Mucosa of descending colon (tissue), 3 donors: ENCODE data around the gene OR51F2. TPM values are rescaled to one million over a fixed set of nuclear protein-coding genes. Genes with fewer than 3 reads are reported as not detected.

Experiments
- ATAC-seq: fragments of 200-7000 bp; cut with Tn5 transposase; one replicate; pipeline ENCODE4 v1.9.1; 2020; ENCODE audit warnings: mild to moderate bottlenecking, moderate library complexity
- DNase-seq, 3 donors: peaks; one replicate each; pipeline ENCODE4 v3.0.0-alpha.2; 2020
- H3K36me3 ChIP-seq: fragments of 200-600 bp; one replicate; pipeline ENCODE4 v1.8.0; 2021; ENCODE audit warnings: low read depth, mild to moderate bottlenecking
- H3K4me1 ChIP-seq: fragments of 200-600 bp; one replicate; pipeline ENCODE4 v1.8.0; 2021; ENCODE audit warnings: low read depth, mild to moderate bottlenecking
- H3K4me3 ChIP-seq: fragments of 200-600 bp; one replicate; pipeline ENCODE4 v1.8.0; 2021; ENCODE audit warnings: mild to moderate bottlenecking
- H3K9me3 ChIP-seq: fragments of 200-600 bp; one replicate; pipeline ENCODE4 v1.8.0; 2021; ENCODE audit warnings: mild to moderate bottlenecking
- CTCF ChIP-seq: fragments of 200-600 bp; IDR thresholded peaks from one replicate; pipeline ENCODE4 v1.8.0; 2022; ENCODE audit warnings: antibody characterized with exemption, mild to moderate bottlenecking
- intact Hi-C, 2 donors: fragments of 100-400 bp; cut with DNase I in 1 of 2; cut with micrococcal nuclease in 1 of 2; formaldehyde crosslinking; loops; one replicate each; pipeline versions ENCODE4 v1.11.0 to v1.11.1; 2022; cut with DNase I, micrococcal nuclease
- total RNA-seq, 3 donors: library from RNA; stranded (reverse); fragmentation: NEBNext Ultra II Directional in 2 of 3; extraction: Animal tissue kit (Norgen Biotek cat#: 25700) in 2 of 3; gene quantifications; one replicate each; pipeline versions ENCODE4 v1.2.1 to v1.2.4, GENCODE V29; 2021 to 2023
- donor health status: DM: no; HTN: no; CAD: no; lungs with moderate emphysema.
- donor health status: DM: no; HTN: no; CAD: no.
- donor health status: DM: no; HTN: yes; CAD: no.

Gene OR51F2
- total RNA-seq, 3 donors from 2014 or later = not detected

- DNase-seq (no peak), ATAC-seq (no peak)
- intact Hi-C loops = no loop called here
- Histone ChIP-seq H3K4me1 (no peaks in the 10 kb centered on the region), H3K9me3 (no peaks in the 10 kb centered on the region), H3K36me3 (no peaks in the 10 kb centered on the region), H3K4me3 (no peak overlapping the region)
- no peak for TF ChIP-seq CTCF
Measured at GRCh38 chr11:4865855-4866254, 44.7 kb downstream of the OR51F2 start.

Other genes with a start within 250 kb of the OR51F2 start
- not detected for gene OR52I2, start 239.6 kb upstream of the OR51F2 start, total RNA-seq
- gene OR52I1, start 227.3 kb upstream of the OR51F2 start, total RNA-seq = not detected
- gene TRIM68, start 213.1 kb upstream of the OR51F2 start, total RNA-seq = 10 to 100 TPM; 17.6 to 21.7 (median 19.4) TPM
- gene OR51D1, start 183.8 kb upstream of the OR51F2 start, total RNA-seq = not detected
- under 1 TPM; 0.32 to 0.95 (median 0.67) TPM for gene OR51E1, start 177.3 kb upstream of the OR51F2 start, total RNA-seq
- gene OR51E2, start 123.5 kb upstream of the OR51F2 start, total RNA-seq = 10 to 100 TPM in 1 of 3 donors, 1 to 10 TPM in 1, under 1 TPM in 1; 0.46 to 11.0 (median 1.0) TPM
- gene MMP26, start 116.5 kb upstream of the OR51F2 start, total RNA-seq = not detected
- gene OR51F1, start 51.4 kb upstream of the OR51F2 start, total RNA-seq = not detected
- gene OR52R1, start 16.9 kb upstream of the OR51F2 start, total RNA-seq = not detected
- not detected for gene OR51S1, start 27.9 kb downstream of the OR51F2 start, total RNA-seq
- gene OR51T1, start 60.6 kb downstream of the OR51F2 start, total RNA-seq = not detected
- not detected for gene OR51A7, start 82.5 kb downstream of the OR51F2 start, total RNA-seq
- not detected for gene OR51G2, start 98.0 kb downstream of the OR51F2 start, total RNA-seq
- gene OR51G1, start 103.0 kb downstream of the OR51F2 start, total RNA-seq = not detected
- gene OR51A4, start 126.3 kb downstream of the OR51F2 start, total RNA-seq = not detected
- gene OR51A2, start 134.4 kb downstream of the OR51F2 start, total RNA-seq = not detected
- not detected for gene OR51L1, start 173.5 kb downstream of the OR51F2 start, total RNA-seq
- gene OR52J3, start 225.2 kb downstream of the OR51F2 start, total RNA-seq = not detected
- not detected for gene OR52E2, start 238.3 kb downstream of the OR51F2 start, total RNA-seq
- not detected for gene OR52E1, start 248.3 kb downstream of the OR51F2 start, total RNA-seq